ENCODE results near the gene CLCF1.

DNA sequence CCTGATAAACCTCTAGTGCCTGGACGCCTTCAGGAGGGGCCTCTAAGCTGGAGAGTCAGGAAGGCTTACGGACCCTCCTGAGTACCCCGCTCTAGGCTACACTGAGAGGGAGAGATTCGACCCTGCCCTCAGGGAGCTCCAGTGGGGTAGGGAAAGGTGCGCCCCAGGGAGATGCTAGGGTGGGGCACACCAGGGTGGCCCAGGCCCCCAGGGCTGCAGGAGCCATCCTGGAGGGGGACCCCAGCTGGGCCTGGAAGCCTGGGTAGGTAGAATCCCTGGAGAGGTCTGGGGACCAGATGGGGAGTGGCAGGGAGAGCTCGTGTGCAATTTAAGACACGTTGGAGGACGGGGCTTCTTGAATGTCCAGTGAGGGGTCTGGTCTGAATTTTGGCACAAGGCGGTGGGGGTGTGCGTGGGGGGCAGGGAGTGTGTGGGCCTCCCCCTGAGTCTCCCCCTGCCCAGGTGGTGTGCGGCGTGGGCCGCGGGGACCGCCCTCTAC lies 46.8 kb upstream of the CLCF1 start:
- TF ChIP-seq, protein P1, sequence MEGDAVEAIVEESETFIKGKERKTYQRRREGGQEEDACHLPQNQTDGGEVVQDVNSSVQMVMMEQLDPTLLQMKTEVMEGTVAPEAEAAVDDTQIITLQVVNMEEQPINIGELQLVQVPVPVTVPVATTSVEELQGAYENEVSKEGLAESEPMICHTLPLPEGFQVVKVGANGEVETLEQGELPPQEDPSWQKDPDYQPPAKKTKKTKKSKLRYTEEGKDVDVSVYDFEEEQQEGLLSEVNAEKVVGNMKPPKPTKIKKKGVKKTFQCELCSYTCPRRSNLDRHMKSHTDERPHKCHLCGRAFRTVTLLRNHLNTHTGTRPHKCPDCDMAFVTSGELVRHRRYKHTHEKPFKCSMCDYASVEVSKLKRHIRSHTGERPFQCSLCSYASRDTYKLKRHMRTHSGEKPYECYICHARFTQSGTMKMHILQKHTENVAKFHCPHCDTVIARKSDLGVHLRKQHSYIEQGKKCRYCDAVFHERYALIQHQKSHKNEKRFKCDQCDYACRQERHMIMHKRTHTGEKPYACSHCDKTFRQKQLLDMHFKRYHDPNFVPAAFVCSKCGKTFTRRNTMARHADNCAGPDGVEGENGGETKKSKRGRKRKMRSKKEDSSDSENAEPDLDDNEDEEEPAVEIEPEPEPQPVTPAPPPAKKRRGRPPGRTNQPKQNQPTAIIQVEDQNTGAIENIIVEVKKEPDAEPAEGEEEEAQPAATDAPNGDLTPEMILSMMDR (IDR thresholded peaks at IDR 0.05; ENCODE audit: low read length) = no peak
- no peak for TF ChIP-seq EZH2 (IDR thresholded peaks at IDR 0.05; ENCODE audit: borderline replicate concordance, low read length)

Measured in OCI-LY1 (cell line).